Mesodermal cell (in vitro differentiated cells): ENCODE results near the gene EIF4EBP2. TPM values are rescaled to one million over a fixed set of nuclear protein-coding genes. Genes with fewer than 3 reads are reported as not detected.
A peak's percentile ranks its signal among the peaks of the same experiment; 100 is the strongest.

Experiments used
- H3K27ac ChIP-seq: 2 replicates; pipeline ENCODE4 v1.7.0; 2013; ENCODE audit warnings: mild to moderate bottlenecking, low read depth, low read length, moderate library complexity; ENCODE audit not compliant: severe bottlenecking
- H3K36me3 ChIP-seq: 2 replicates; pipeline ENCODE4 v1.7.1; 2013; ENCODE audit warnings: mild to moderate bottlenecking, low read length, moderate library complexity; ENCODE audit not compliant: control insufficient read depth, insufficient read depth
- H3K4me1 ChIP-seq: one replicate; pipeline ENCODE4 v1.7.1; 2013; ENCODE audit warnings: mild to moderate bottlenecking, low read length; ENCODE audit not compliant: insufficient read depth, control insufficient read depth, poor library complexity, severe bottlenecking
- H3K4me3 ChIP-seq: 2 replicates; pipeline ENCODE4 v1.7.0; 2013; ENCODE audit warnings: low read length, control low read depth, mild to moderate bottlenecking; ENCODE audit not compliant: insufficient read depth, poor library complexity, severe bottlenecking; ENCODE audit errors: extremely low read depth
- H3K9me3 ChIP-seq: 2 replicates; pipeline ENCODE4 v1.7.1; 2013; ENCODE audit warnings: mild to moderate bottlenecking, low read length, moderate library complexity; ENCODE audit not compliant: control insufficient read depth
- WGBS, 2 experiments: methylation state at CpG; one replicate each; pipeline ENCODE4 v1.1.5; 2013; ENCODE audit warnings: missing lambda C conversion rate in 2 of 2; ENCODE audit not compliant: insufficient coverage in 2 of 2; 5-methylcytosine and 5-hydroxymethylcytosine counted together
- polyA plus RNA-seq, 2 experiments: library from polyadenylated mRNA; stranded (reverse); fragments of 50-300 nt; gene quantifications; one replicate each; pipeline ENCODE4 v1.2.3, GENCODE V29; 2013

Gene EIF4EBP2, protein sequence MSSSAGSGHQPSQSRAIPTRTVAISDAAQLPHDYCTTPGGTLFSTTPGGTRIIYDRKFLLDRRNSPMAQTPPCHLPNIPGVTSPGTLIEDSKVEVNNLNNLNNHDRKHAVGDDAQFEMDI
- 62.8 TPM for polyA plus RNA-seq (2013, experiment 1 of 2)
- polyA plus RNA-seq (2013, experiment 2 of 2) = 56.5 TPM

GRCh38 chr10:70404036-70404786 is at the start of gene EIF4EBP2:
EIF4EBP2 (plus strand) TSS chr10:70404145; CDS start chr10:70404402, 257 bp downstream.
- 0 to 1% methylated on average over 81 to 83 of the region's 103 CpGs for WGBS, 2 experiments

DNA sequence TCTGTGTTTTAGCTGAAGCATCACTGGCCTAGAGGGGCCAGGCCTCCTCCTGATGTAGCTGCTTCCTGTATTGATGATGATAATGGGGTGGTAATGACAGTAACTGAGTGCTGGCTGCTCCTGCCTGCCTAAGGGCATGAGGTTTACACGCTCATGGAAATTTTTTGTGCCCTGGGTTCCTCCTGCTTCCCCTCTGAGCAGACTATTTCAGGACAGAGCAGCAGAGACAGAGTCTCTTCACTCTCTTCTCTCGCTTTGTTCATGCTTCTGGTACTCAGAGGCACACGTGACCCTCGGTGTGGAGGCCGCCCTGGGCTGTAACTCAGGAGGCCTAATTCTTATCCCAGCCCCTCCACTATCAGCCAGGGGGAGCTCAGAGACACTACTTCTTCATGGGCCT is 49.4 kb upstream of the EIF4EBP2 start:
- H3K36me3 ChIP-seq = no peaks in the 10 kb centered on the region
- H3K9me3 ChIP-seq = no peaks in the 10 kb centered on the region

More at GRCh38 chr10:70404036-70404786, at the start of gene EIF4EBP2:
- no peaks in the 10 kb centered on the region for H3K9me3 ChIP-seq
- H3K4me1 ChIP-seq = peaks cover 13% of the 10 kb centered on the region
- H3K4me3 ChIP-seq = peak within 1 kb of the TSS; percentile 97
- H3K27ac ChIP-seq = peak within 1 kb of the TSS; percentile 84
- H3K36me3 ChIP-seq = peaks cover 21% of the 10 kb centered on the region

DNA sequence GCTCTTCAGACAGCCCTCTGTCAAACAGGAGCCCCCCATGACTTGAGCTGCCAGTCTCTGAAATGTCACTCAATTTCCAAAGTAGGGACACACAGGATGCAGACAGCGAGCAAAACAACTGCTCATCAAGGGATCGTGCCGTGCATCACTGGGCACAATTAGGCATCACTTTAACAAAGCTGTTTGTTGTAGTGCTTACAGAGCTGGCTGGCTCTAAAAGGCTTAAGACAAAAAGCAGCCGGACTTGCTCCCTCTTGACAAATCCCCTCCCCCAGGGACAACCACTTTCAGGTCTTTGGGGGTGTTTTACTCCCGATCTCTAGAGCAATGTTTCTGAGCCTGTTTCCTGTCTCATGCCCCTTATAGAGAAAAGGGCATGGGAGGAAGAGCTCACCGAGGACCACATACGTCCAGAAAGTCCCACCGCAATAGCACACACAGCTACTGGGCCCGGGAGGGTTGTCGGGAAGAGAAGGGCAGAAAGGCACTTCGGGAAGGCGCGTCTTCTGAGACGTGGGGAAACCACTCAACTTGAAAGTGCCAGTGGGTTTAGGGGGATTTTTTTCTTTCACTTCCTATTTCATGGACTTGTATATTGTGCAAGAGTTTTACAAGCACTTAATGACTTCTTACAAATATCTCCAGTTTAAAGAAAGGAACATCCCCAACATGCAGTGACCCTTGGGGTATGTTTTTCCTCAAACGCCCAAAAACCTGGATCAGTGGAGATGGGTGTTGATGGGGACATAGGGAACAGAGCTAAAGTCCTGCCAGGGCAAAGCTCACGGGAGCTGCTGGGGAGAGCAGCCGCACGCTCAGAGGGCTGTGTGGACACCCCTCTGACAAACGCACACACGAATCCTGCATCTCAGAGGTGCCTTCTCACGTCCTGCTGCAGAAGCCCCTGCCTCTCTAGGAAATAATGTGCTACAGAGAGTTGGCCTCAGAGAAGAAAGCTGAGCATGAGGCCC is 48.6 kb upstream of the EIF4EBP2 start:
- Histone ChIP-seq H3K4me3 (no peak overlapping the region), H3K36me3 (no peaks in the 10 kb centered on the region), H3K4me1 (no peaks in the 10 kb centered on the region), H3K27ac (no peak overlapping the region), H3K9me3 (no peaks in the 10 kb centered on the region)
- 87 to 94% methylated on average over 8 to 17 of the region's 21 CpGs for WGBS, 2 experiments

More for the DNA sequence above, 49.4 kb upstream of the EIF4EBP2 start:
- WGBS, 2 experiments = 76 to 83% methylated on average over 4 of the region's 5 CpGs
- Histone ChIP-seq H3K27ac (no peak overlapping the region), H3K4me3 (no peak overlapping the region), H3K4me1 (no peaks in the 10 kb centered on the region)

GRCh38 chr10:70357565-70357964 is 46.4 kb upstream of the EIF4EBP2 start:
- no peaks in the 10 kb centered on the region for H3K36me3 ChIP-seq
- H3K9me3 ChIP-seq = no peaks in the 10 kb centered on the region
- H3K4me1 ChIP-seq = no peaks in the 10 kb centered on the region
- WGBS, 2 experiments = 95% methylated on average over 5 of the region's 5 CpGs
- H3K4me3 ChIP-seq = no peak overlapping the region
- H3K27ac ChIP-seq = no peak overlapping the region

DNA sequence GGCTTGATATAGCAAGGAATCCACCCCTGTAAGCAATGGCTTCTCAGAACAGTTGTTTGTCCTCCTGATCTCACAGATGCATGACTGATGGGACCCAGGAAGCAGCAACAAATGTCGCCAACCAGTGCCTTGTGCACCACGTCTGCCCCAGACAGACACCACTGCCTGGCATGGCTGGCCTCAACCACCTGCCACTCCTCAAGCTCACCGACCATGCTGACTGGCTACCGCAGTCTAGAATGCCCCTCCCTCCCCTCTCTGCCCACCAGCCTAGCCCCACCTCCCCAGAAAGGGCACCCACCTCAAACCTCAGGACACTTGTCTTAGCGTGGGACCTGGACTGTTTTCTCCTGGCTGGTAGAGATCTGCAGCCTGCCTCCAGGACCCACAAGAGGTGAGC is 45.5 kb upstream of the EIF4EBP2 start:
- WGBS, 2 experiments = 82 to 84% methylated on average over 4 to 5 of the region's 5 CpGs

DNA sequence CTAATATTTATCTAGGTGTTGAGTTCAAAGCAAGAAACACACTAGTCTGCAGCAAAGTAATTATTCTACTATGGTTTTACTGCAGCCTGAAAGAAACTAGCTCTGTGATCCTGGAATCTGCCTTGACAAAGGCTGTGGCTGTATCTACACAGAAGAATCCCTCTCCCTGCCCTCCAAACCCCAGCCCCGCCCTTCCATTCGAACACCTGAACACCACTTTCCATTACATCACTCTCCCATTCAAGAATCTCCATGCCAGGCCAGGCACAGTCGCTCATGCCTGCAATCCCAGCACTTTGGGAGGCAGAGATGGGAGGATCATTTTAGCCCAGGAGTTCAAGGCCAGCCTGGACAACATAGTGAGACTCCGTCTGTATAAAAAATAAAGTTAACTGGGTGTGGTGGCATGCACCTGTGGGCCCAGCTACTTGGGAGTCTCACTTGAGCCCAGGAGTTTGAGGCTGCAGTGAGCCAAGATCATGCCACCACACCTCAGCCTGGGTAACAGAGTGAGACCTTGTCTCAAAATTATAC is 44.9 kb upstream of the EIF4EBP2 start:
- Histone ChIP-seq H3K36me3 (no peaks in the 10 kb centered on the region), H3K4me3 (no peak overlapping the region), H3K9me3 (no peaks in the 10 kb centered on the region), H3K4me1 (peaks cover 4% of the 10 kb centered on the region), H3K27ac (no peak overlapping the region)
- WGBS, 2 experiments = 79 to 89% methylated on average over 1 to 3 of the region's 4 CpGs

More for the DNA sequence above, 45.5 kb upstream of the EIF4EBP2 start:
- Histone ChIP-seq H3K36me3 (no peaks in the 10 kb centered on the region), H3K4me1 (no peaks in the 10 kb centered on the region), H3K4me3 (no peak overlapping the region), H3K27ac (no peak overlapping the region), H3K9me3 (no peaks in the 10 kb centered on the region)

DNA sequence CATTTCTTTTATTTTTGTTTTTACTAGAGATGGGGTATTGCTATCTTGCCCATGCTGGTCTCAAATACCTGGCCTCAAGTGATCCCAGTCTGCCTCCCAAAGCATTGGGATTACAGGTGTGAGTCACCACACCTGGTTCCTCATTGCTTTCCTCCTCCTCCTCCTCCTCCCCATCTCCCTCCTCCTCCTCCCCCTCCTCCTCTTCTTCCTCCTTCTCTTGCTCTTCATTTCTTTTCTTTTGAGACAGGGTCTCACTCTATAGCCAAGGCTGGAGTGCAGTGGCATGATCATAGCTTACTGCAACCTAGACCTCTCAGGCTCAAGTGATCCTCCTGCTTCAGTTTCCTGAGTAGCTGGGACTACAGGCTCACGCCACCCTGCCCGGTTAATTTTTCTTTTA is 43.7 kb upstream of the EIF4EBP2 start:
- H3K9me3 ChIP-seq = no peaks in the 10 kb centered on the region
- no peak overlapping the region for H3K4me3 ChIP-seq
- H3K4me1 ChIP-seq = peaks cover 8% of the 10 kb centered on the region
- 83% methylated on average over 1 of the region's 2 CpGs; no CpG with 5 or more reads in 1 of the 2 experiments for WGBS, 2 experiments
- H3K27ac ChIP-seq = no peak overlapping the region
- no peaks in the 10 kb centered on the region for H3K36me3 ChIP-seq

GRCh38 chr10:70362328-70362727 is 41.6 kb upstream of the EIF4EBP2 start:
- Histone ChIP-seq H3K4me1 (peaks cover 8% of the 10 kb centered on the region), H3K4me3 (no peak overlapping the region), H3K9me3 (no peaks in the 10 kb centered on the region), H3K27ac (no peak overlapping the region), H3K36me3 (no peaks in the 10 kb centered on the region)
- whole genome bisulfite sequencing, 2 experiments = 94 to 97% methylated on average over 2 to 4 of the region's 4 CpGs

DNA sequence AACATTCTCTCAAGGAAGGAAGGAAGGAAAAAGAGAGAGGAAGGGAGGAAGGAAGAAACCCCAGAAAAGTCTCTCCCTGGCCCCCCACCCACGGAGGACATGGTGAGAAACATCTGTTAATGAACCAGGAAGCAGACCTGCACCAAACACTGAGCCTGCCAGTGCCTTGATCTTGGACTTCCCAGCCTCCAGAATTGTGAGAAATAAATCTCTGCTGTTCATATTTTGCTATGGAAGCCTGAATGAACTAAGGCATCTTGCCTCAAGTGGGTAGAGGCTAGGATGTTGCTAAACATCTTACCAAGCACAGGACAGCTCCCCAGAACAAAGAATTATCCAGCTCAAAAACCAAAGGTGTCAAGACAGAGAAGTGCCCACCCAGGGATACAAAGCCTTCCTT is 40.7 kb upstream of the EIF4EBP2 start:
- WGBS, 2 experiments = 75 to 100% methylated on average over 1 of the region's 1 CpG

More for the DNA sequence above, 40.7 kb upstream of the EIF4EBP2 start:
- H3K4me1 ChIP-seq = peaks cover 8% of the 10 kb centered on the region
- H3K36me3 ChIP-seq = no peaks in the 10 kb centered on the region
- no peak overlapping the region for H3K4me3 ChIP-seq
- no peak overlapping the region for H3K27ac ChIP-seq
- H3K9me3 ChIP-seq = no peaks in the 10 kb centered on the region
